CD4-positive, CD25-positive, alpha-beta regulatory T cell (primary cell): ENCODE results near the gene ZNF318. TPM values are rescaled to one million over a fixed set of nuclear protein-coding genes. Genes with fewer than 3 reads are reported as not detected.

ENCODE experiments used
- ATAC-seq, 2 donors: fragments of 150-1000 bp; cut with Tn5 transposase; one replicate each; pipeline ENCODE4 v1.10.0; 2021; ENCODE audit warnings: low read depth in 2 of 2, moderate number of reproducible peaks in 2 of 2, moderate library complexity in 1 of 2
- DNase-seq, 3 donors: peaks; one replicate each; pipeline versions ENCODE4 v3.0.0 to v3.0.0-alpha.2; 2012 to 2022; ENCODE audit warnings: mixed read lengths in 1 of 3
- H3K27ac ChIP-seq: one replicate; pipeline ENCODE4 v1.7.0; 2013; ENCODE audit warnings: mild to moderate bottlenecking, low read length; ENCODE audit not compliant: insufficient read depth, poor library complexity, severe bottlenecking
- H3K27me3 ChIP-seq: one replicate; pipeline ENCODE4 v1.7.0; 2013; ENCODE audit warnings: low read length; ENCODE audit not compliant: control insufficient read depth, insufficient read depth
- H3K36me3 ChIP-seq: one replicate; pipeline ENCODE4 v1.7.0; 2013; ENCODE audit warnings: mild to moderate bottlenecking, low read length, moderate library complexity; ENCODE audit not compliant: control insufficient read depth, insufficient read depth
- H3K4me1 ChIP-seq: 2 replicates; pipeline ENCODE4 v1.7.0; 2013; ENCODE audit warnings: mild to moderate bottlenecking, low read length; ENCODE audit not compliant: insufficient read depth, control insufficient read depth, poor library complexity, severe bottlenecking
- H3K4me3 ChIP-seq: one replicate; pipeline ENCODE4 v1.7.0; 2013; ENCODE audit warnings: low read depth, mild to moderate bottlenecking, low read length, moderate library complexity
- H3K9me3 ChIP-seq, 2 experiments: 1 replicate in 1 of 2; 2 replicates in 1 of 2; pipeline ENCODE4 v1.7.0; 2013; ENCODE audit warnings: low read length in 2 of 2, mild to moderate bottlenecking in 1 of 2, moderate library complexity in 1 of 2; ENCODE audit not compliant: control insufficient read depth in 2 of 2
- H3K27ac Mint-ChIP-seq, 3 donors: one replicate each; pipeline ENCODE4 v1.8.0; 2020 to 2022; ENCODE audit warnings: mild to moderate bottlenecking in 3 of 3, mixed read lengths in 3 of 3, moderate library complexity in 2 of 3
- H3K27me3 Mint-ChIP-seq: one replicate; pipeline ENCODE4 v1.8.0; 2022; ENCODE audit warnings: mild to moderate bottlenecking, mixed read lengths
- H3K36me3 Mint-ChIP-seq: one replicate; pipeline ENCODE4 v1.8.0; 2020; ENCODE audit warnings: mixed read lengths
- H3K4me1 Mint-ChIP-seq, 4 donors: one replicate each; pipeline ENCODE4 v1.8.0; 2020 to 2022; ENCODE audit warnings: mixed read lengths in 4 of 4, mild to moderate bottlenecking in 1 of 4
- H3K4me3 Mint-ChIP-seq, 4 donors: one replicate each; pipeline ENCODE4 v1.8.0; 2020 to 2022; ENCODE audit warnings: mild to moderate bottlenecking in 4 of 4, mixed read lengths in 4 of 4, moderate library complexity in 3 of 4
- H3K9me3 Mint-ChIP-seq, 7 donors: one replicate each; pipeline ENCODE4 v1.8.0; 2020 to 2022; ENCODE audit warnings: mixed read lengths in 7 of 7, mild to moderate bottlenecking in 3 of 7, moderate library complexity in 2 of 7
- polyA plus RNA-seq, 4 donors: library from polyadenylated mRNA; unstranded; fragments of 300-500 nt; fragmentation: Illumina TruSeq; gene quantifications; one replicate each; pipeline ENCODE4 v1.2.3, GENCODE V29; 2021
- total RNA-seq: library from RNA; stranded (reverse); gene quantifications from one replicate; pipeline ENCODE4 v1.2.3, GENCODE V29; 2022

Gene ZNF318
- total and polyA plus RNA-seq, 5 donors from 2014 or later = 4.3 to 32.9 (median 5.9) TPM

GRCh38 chr6:43310624-43311023 is 58.8 kb downstream of the ZNF318 start:
- Mint-ChIP-seq H3K4me3 (no peak overlapping the region), H3K36me3 (peaks cover 3% of the 10 kb centered on the region), H3K27me3 (no peaks in the 10 kb centered on the region), H3K27ac (peak overlapping the region in 1 of 3 donors; percentile 12), H3K4me1 (peaks cover 0 to 19% (median 5%) of the 10 kb centered on the region in 4 donors), H3K9me3 (no peaks in the 10 kb centered on the region)
- Histone ChIP-seq H3K27ac (no peak overlapping the region), H3K27me3 (no peaks in the 10 kb centered on the region), H3K36me3 (no peaks in the 10 kb centered on the region), H3K4me1 (peaks cover 9% of the 10 kb centered on the region), H3K4me3 (no peak overlapping the region), H3K9me3 (no peaks in the 10 kb centered on the region)
- no peak for ATAC-seq
- no peak for DNase-seq

GRCh38 chr6:43310134-43310533 is 59.3 kb downstream of the ZNF318 start:
- Mint-ChIP-seq H3K4me3 (peak overlapping the region in 1 of 4 donors; percentile 15), H3K4me1 (peaks cover 0 to 19% (median 5%) of the 10 kb centered on the region in 4 donors), H3K9me3 (no peaks in the 10 kb centered on the region), H3K27ac (no peak overlapping the region), H3K27me3 (no peaks in the 10 kb centered on the region), H3K36me3 (peaks cover 3% of the 10 kb centered on the region)
- H3K4me1 ChIP-seq = peaks cover 9% of the 10 kb centered on the region
- H3K36me3 ChIP-seq = no peaks in the 10 kb centered on the region
- ATAC-seq (no peak), DNase-seq (no peak)
- no peaks in the 10 kb centered on the region for H3K27me3 ChIP-seq
- H3K4me3 ChIP-seq = no peak overlapping the region
- H3K27ac ChIP-seq = no peak overlapping the region
- no peaks in the 10 kb centered on the region for H3K9me3 ChIP-seq

- no peaks in the 10 kb centered on the region for H3K36me3 ChIP-seq
- H3K4me1 Mint-ChIP-seq = peaks cover 0 to 19% (median 5%) of the 10 kb centered on the region in 4 donors
- ATAC-seq (no peak), DNase-seq (no peak)
- peak overlapping the region in 2 of 3 donors; percentile 49 to 62 for H3K27ac Mint-ChIP-seq
- no peaks in the 10 kb centered on the region for H3K27me3 ChIP-seq
- H3K9me3 Mint-ChIP-seq = no peaks in the 10 kb centered on the region
- H3K27me3 Mint-ChIP-seq = no peaks in the 10 kb centered on the region
- H3K4me3 ChIP-seq = peak overlapping the region; percentile 75
- H3K36me3 Mint-ChIP-seq = peaks cover 3% of the 10 kb centered on the region
- no peaks in the 10 kb centered on the region for H3K9me3 ChIP-seq
- peaks cover 9% of the 10 kb centered on the region for H3K4me1 ChIP-seq
- H3K27ac ChIP-seq = no peak overlapping the region
- peak overlapping the region; percentile 62 to 88 (median 76) for H3K4me3 Mint-ChIP-seq
Observed at GRCh38 chr6:43308990-43309477, 60.4 kb downstream of the ZNF318 start.

- no peaks in the 10 kb centered on the region for H3K9me3 ChIP-seq
- H3K4me3 ChIP-seq = peak within 1 kb of the TSS; percentile 75
- H3K36me3 ChIP-seq = no peaks in the 10 kb centered on the region
- peaks cover 2% of the 10 kb centered on the region for H3K36me3 Mint-ChIP-seq
- H3K27me3 Mint-ChIP-seq = no peaks in the 10 kb centered on the region
- H3K4me3 Mint-ChIP-seq = peak within 1 kb of the TSS; percentile 62 to 88 (median 76)
- H3K27ac ChIP-seq = no peak within 1 kb of the TSS
- no peaks in the 10 kb centered on the region for H3K27me3 ChIP-seq
- peaks cover 0 to 19% (median 5%) of the 10 kb centered on the region in 4 donors for H3K4me1 Mint-ChIP-seq
- H3K27ac Mint-ChIP-seq = peak within 1 kb of the TSS in 2 of 3 donors; percentile 49 to 62
- DNase-seq (peak; percentile 29 to 73 (median 47)), ATAC-seq (peak; percentile 70 to 76)
- H3K9me3 Mint-ChIP-seq = no peaks in the 10 kb centered on the region
- H3K4me1 ChIP-seq = peaks cover 9% of the 10 kb centered on the region
Observed at GRCh38 chr6:43308101-43308989, 61.1 kb downstream of the ZNF318 start, which contains the start of gene CRIP3. Gene CRIP3 (minus strand): TSS chr6:43308826. CDS start chr6:43308792, 34 bp downstream.

GRCh38 chr6:43307451-43308100 is 61.9 kb downstream of the ZNF318 start:
- no peak overlapping the region for H3K27ac ChIP-seq
- no peaks in the 10 kb centered on the region for H3K36me3 ChIP-seq
- Mint-ChIP-seq H3K27ac (peak overlapping the region in 2 of 3 donors; percentile 82 to 84), H3K4me1 (peaks cover 0 to 19% (median 5%) of the 10 kb centered on the region in 4 donors), H3K4me3 (peak overlapping the region; percentile 24 to 93 (median 55)), H3K9me3 (no peaks in the 10 kb centered on the region), H3K36me3 (no peaks in the 10 kb centered on the region), H3K27me3 (no peaks in the 10 kb centered on the region)
- peaks cover 9% of the 10 kb centered on the region for H3K4me1 ChIP-seq
- no peaks in the 10 kb centered on the region for H3K9me3 ChIP-seq
- DNase-seq (no peak), ATAC-seq (no peak)
- H3K27me3 ChIP-seq = no peaks in the 10 kb centered on the region
- no peak overlapping the region for H3K4me3 ChIP-seq

- Mint-ChIP-seq H3K36me3 (no peaks in the 10 kb centered on the region), H3K4me1 (peaks cover 0 to 19% (median 5%) of the 10 kb centered on the region in 4 donors), H3K4me3 (no peak overlapping the region), H3K27ac (peak overlapping the region in 1 of 3 donors; percentile 29), H3K27me3 (no peaks in the 10 kb centered on the region), H3K9me3 (no peaks in the 10 kb centered on the region)
- no peaks in the 10 kb centered on the region for H3K9me3 ChIP-seq
- no peaks in the 10 kb centered on the region for H3K36me3 ChIP-seq
- DNase-seq = no peak
- H3K27me3 ChIP-seq = no peaks in the 10 kb centered on the region
- no peak overlapping the region for H3K27ac ChIP-seq
- no peak for ATAC-seq
- no peak overlapping the region for H3K4me3 ChIP-seq
- H3K4me1 ChIP-seq = peaks cover 9% of the 10 kb centered on the region
Observed at GRCh38 chr6:43306086-43306485, 63.4 kb downstream of the ZNF318 start.

- Histone ChIP-seq H3K27me3 (no peaks in the 10 kb centered on the region), H3K36me3 (no peaks in the 10 kb centered on the region), H3K4me1 (peaks cover 9% of the 10 kb centered on the region), H3K4me3 (no peak overlapping the region), H3K9me3 (no peaks in the 10 kb centered on the region), H3K27ac (no peak overlapping the region)
- Mint-ChIP-seq H3K4me1 (peaks cover 0 to 16% (median 5%) of the 10 kb centered on the region in 4 donors), H3K36me3 (no peaks in the 10 kb centered on the region), H3K27me3 (no peaks in the 10 kb centered on the region), H3K9me3 (no peaks in the 10 kb centered on the region), H3K4me3 (no peak overlapping the region), H3K27ac (no peak overlapping the region)
- DNase-seq (no peak), ATAC-seq (no peak)
Observed at GRCh38 chr6:43304882-43305281, 64.6 kb downstream of the ZNF318 start.
